Measurements from ENCODE around the gene AP1AR.

AP1AR gene

GRCh38 chr4:112225157-112225556 is 6.4 kb upstream of the AP1AR start:
- no peak for TF ChIP-seq CTCF (IDR thresholded peaks at IDR 0.05; ENCODE audit: low read depth, low read length)
- in situ Hi-C loops (cut with HindIII; ENCODE audit: low sequenced_read_pairs): no loop called here
- H3K4me3 ChIP-seq (ENCODE audit: low read depth, low read length): no peak overlapping the region
- no peak for DNase-seq (ENCODE audit: low read depth, low spot score)

DNA sequence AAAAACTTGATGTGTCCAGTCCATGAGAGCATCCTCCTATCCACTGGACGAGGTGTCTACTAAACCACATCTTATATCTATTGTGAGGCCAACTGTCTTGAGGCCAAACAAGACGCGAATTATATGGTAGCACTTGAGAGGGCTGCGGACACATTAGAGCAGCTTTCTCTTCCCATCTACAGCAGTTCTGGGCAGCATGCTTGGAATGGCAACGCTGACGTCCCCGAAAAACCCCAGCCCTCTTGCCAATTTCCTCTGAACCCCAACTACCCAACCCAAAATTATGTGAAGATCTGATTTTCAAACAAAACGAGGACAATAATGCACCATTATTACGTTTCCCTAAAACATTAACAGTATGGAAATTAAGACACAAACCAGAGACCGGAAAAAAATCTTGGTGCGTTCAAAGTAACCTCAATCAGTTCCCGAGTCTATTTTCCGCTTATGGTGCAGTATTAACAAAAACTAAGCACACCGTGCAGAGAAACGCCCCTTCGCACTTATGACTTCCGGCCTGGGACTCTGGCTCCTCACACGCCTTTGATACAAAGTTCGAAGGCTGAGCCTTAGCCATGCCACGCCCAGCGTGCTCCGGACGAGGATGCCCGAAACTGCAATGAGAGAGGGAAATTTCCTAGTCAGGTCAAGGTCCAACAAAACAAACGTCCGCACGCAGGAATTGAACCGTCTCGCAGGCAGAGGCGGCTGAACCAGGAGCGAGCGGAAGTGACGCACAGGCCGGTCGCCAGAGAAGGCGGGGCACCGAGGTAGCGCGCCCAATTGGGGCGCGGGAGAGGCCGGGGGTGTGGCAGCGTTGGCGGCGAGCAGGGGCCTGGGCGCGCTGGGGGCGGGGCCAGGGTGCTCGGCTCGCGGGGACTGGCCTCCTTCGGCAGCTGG is 458 bp upstream of the AP1AR start:
- in situ Hi-C loops (cut with HindIII; ENCODE audit: low sequenced_read_pairs): no loop called here
- H3K4me3 ChIP-seq (ENCODE audit: low read depth, low read length): peak overlapping the region; percentile 93
- no peak for TF ChIP-seq CTCF (IDR thresholded peaks at IDR 0.05; ENCODE audit: low read depth, low read length)

GRCh38 chr4:112234952-112235609 is 3.5 kb downstream of the AP1AR start:
- peak; percentile 86 for TF ChIP-seq CTCF (IDR thresholded peaks at IDR 0.05; ENCODE audit: low read depth, low read length)
- peak; percentile 85 for DNase-seq (ENCODE audit: low read depth, low spot score)
- no peak overlapping the region for H3K4me3 ChIP-seq (ENCODE audit: low read depth, low read length)
- in situ Hi-C loops (cut with HindIII; ENCODE audit: low sequenced_read_pairs): no loop called here

More for the DNA sequence above, 458 bp upstream of the AP1AR start:
- peak; percentile 98 for DNase-seq (ENCODE audit: low read depth, low spot score)

- TF ChIP-seq CTCF (IDR thresholded peaks at IDR 0.05; ENCODE audit: low read depth, low read length): no peak
- H3K4me3 ChIP-seq (ENCODE audit: low read depth, low read length): no peak overlapping the region
- in situ Hi-C loops (cut with HindIII; ENCODE audit: low sequenced_read_pairs): no loop called here
- no peak for DNase-seq (ENCODE audit: low read depth, low spot score)
These were observed 4.5 kb downstream of the AP1AR start for GRCh38 chr4:112236040-112236439.

DNA sequence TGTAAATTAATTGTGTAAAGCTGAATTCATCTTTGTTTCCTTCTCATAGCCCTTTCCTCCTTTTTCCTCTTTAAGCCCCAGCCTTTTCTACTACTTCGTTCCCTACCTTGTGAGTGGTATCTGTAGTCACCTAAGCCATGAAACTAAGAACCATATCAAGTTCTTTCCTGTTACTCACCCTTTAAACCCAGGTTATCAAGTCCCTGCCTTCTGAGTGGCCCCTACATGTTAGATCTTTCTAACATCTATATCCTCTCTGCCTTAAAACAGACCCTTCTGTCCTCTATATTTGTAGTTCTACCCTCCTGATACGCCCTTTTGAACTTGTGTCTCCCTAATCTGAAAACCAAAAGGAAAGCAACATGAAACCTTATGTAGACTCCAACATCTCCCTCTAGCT is 7.2 kb downstream of the AP1AR start:
- no peak overlapping the region for H3K4me3 ChIP-seq (ENCODE audit: low read depth, low read length)
- no peak for DNase-seq (ENCODE audit: low read depth, low spot score)
- in situ Hi-C loops (cut with HindIII; ENCODE audit: low sequenced_read_pairs): no loop called here
- no peak for TF ChIP-seq CTCF (IDR thresholded peaks at IDR 0.05; ENCODE audit: low read depth, low read length)

DNA sequence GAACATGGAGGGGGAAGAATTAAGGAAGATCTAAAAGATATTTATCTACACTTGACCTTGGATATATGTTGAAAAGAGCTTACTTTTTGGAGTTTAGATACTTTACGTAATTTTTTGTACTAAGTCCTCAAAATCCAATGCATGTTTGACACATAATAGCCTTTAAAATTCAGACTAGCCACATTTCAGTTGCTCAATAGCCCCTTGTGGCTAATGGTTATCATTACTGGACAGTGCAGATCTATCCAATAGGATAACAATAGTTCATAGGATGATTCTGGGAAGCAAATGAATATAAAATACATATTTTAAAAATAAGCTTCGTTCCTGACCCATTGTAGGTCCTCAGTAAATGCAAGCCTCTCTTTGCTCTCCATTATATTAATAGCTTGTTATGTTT is 13.8 kb downstream of the AP1AR start:
- in situ Hi-C loops (cut with HindIII; ENCODE audit: low sequenced_read_pairs): no loop called here
- peak; percentile 27 for TF ChIP-seq CTCF (IDR thresholded peaks at IDR 0.05; ENCODE audit: low read depth, low read length)
- DNase-seq (ENCODE audit: low read depth, low spot score): no peak
- no peak overlapping the region for H3K4me3 ChIP-seq (ENCODE audit: low read depth, low read length)

Measured in astrocyte of the spinal cord (primary cell).